HEK293 (cell line): ENCODE data around the gene POT1.

Experiments used
- CTCF ChIA-PET: fragments of 350-600 bp; formaldehyde crosslinking; extraction: SDS; loops from one replicate; lab custom pipeline; 2021; ENCODE audit warnings: antibody characterized with exemption; lab: Yijun Ruan, JAX
- POLR2A ChIA-PET: fragments of 300-600 bp; formaldehyde crosslinking; extraction: SDS; loops from one replicate; lab custom pipeline; 2020; ENCODE audit warnings: antibody characterized with exemption, inconsistent platforms; lab: Yijun Ruan, JAX
- H3K27ac ChIP-seq: fragments of 200-500 bp; sonication (Bioruptor generic); 2 replicates; pipeline ENCODE4 v1.5.1; 2014; ENCODE audit warnings: low read depth, low read length, control low read depth, inconsistent platforms; ENCODE audit errors: extremely low read depth
- H3K36me3 ChIP-seq, 2 experiments: fragments of 200-500 bp in 1 of 2; sonication (Bioruptor generic) in 1 of 2; 1 replicate in 1 of 2; 2 replicates in 1 of 2; pipeline ENCODE4 v1.5.1; 2014 to 2017; ENCODE audit warnings: inconsistent platforms in 2 of 2, low read length in 2 of 2; ENCODE audit not compliant: control insufficient read depth in 2 of 2, insufficient read depth in 1 of 2
- H3K4me1 ChIP-seq: fragments of 200-500 bp; sonication (Bioruptor generic); 2 replicates; pipeline ENCODE4 v1.5.1; 2014; ENCODE audit warnings: mild to moderate bottlenecking, low read length, inconsistent platforms; ENCODE audit not compliant: control insufficient read depth, insufficient read depth
- H3K4me3 ChIP-seq: 2 replicates; pipeline ENCODE4 v1.5.1; 2011; ENCODE audit warnings: low read depth, mild to moderate bottlenecking, control low read depth, low read length, moderate library complexity
- H3K9me3 ChIP-seq: fragments of 200-500 bp; sonication (Bioruptor generic); 2 replicates; pipeline ENCODE4 v1.5.1; 2014; ENCODE audit warnings: low read depth, low read length, inconsistent platforms; ENCODE audit not compliant: control insufficient read depth, insufficient read depth
- BCL11B ChIP-seq: fragments of 450-650 bp; formaldehyde crosslinking; IDR thresholded peaks from 2 replicates; pipeline ENCODE4 v1.5.1; 2016; ENCODE audit warnings: low read depth, missing biosample characterization, missing genetic modification characterization
- FEZF1 ChIP-seq: fragments of 450-650 bp; formaldehyde crosslinking; IDR thresholded peaks from 2 replicates; pipeline ENCODE4 v1.5.1; 2016; ENCODE audit warnings: missing biosample characterization, missing genetic modification characterization
- KLF16 ChIP-seq: fragments of 450-650 bp; formaldehyde crosslinking; IDR thresholded peaks from 2 replicates; pipeline ENCODE4 v1.5.1; 2017; ENCODE audit warnings: missing biosample characterization, missing genetic modification characterization
- PRDM1 ChIP-seq: fragments of 450-650 bp; formaldehyde crosslinking; IDR thresholded peaks from 2 replicates; pipeline ENCODE4; 2016; ENCODE audit warnings: missing biosample characterization, missing genetic modification characterization
- SALL2 ChIP-seq: fragments of 450-650 bp; formaldehyde crosslinking; IDR thresholded peaks from 2 replicates; pipeline ENCODE4 v1.5.0; 2017; ENCODE audit warnings: missing biosample characterization, mild to moderate bottlenecking, missing genetic modification characterization, borderline replicate concordance
- SCRT1 ChIP-seq: fragments of 450-650 bp; formaldehyde crosslinking; IDR thresholded peaks from 2 replicates; pipeline ENCODE4 v1.5.1; 2016; ENCODE audit warnings: missing biosample characterization, missing genetic modification characterization, borderline replicate concordance
- SP3 ChIP-seq: fragments of 450-650 bp; formaldehyde crosslinking; IDR thresholded peaks from 2 replicates; pipeline ENCODE4 v1.5.1; 2016; ENCODE audit warnings: missing biosample characterization, missing genetic modification characterization
- ZBTB1 ChIP-seq: fragments of 450-650 bp; formaldehyde crosslinking; IDR thresholded peaks from 2 replicates; pipeline ENCODE4 v1.5.1; 2016; ENCODE audit warnings: missing biosample characterization, missing genetic modification characterization
- ZNF138 ChIP-seq: fragments of 450-650 bp; formaldehyde crosslinking; IDR thresholded peaks from 2 replicates; pipeline ENCODE4 v1.5.1; 2016; ENCODE audit warnings: missing biosample characterization, missing genetic modification characterization, borderline replicate concordance
- ZNF19 ChIP-seq: fragments of 450-650 bp; formaldehyde crosslinking; IDR thresholded peaks from 2 replicates; pipeline ENCODE4; 2016; ENCODE audit warnings: missing biosample characterization, missing genetic modification characterization, low read depth
- ZNF433 ChIP-seq: fragments of 450-650 bp; formaldehyde crosslinking; IDR thresholded peaks from 2 replicates; pipeline ENCODE4 v1.5.1; 2016; ENCODE audit warnings: missing biosample characterization, missing genetic modification characterization, low read depth
- ZNF48 ChIP-seq: fragments of 450-650 bp; formaldehyde crosslinking; IDR thresholded peaks from 2 replicates; pipeline ENCODE4 v1.5.1; 2016; ENCODE audit warnings: missing biosample characterization, missing genetic modification characterization
- ZNF692 ChIP-seq: fragments of 450-650 bp; formaldehyde crosslinking; IDR thresholded peaks from 2 replicates; pipeline ENCODE4 v1.5.1; 2016; ENCODE audit warnings: missing biosample characterization, missing genetic modification characterization
- ZNF792 ChIP-seq: fragments of 450-650 bp; formaldehyde crosslinking; IDR thresholded peaks from 2 replicates; pipeline ENCODE4 v1.5.1; 2016; ENCODE audit warnings: missing biosample characterization, missing genetic modification characterization
- TF ChIP-seq, protein P1 (sequence below): fragments of 450-650 bp; formaldehyde crosslinking; IDR thresholded peaks from 2 replicates; pipeline ENCODE4 v1.5.1; 2016; ENCODE audit warnings: missing biosample characterization, missing genetic modification characterization
- TF ChIP-seq, protein P2 (sequence below): fragments of 450-650 bp; formaldehyde crosslinking; IDR thresholded peaks from 2 replicates; pipeline ENCODE4 v1.5.1; 2016; ENCODE audit warnings: missing biosample characterization, missing genetic modification characterization

The POT1 gene

DNA sequence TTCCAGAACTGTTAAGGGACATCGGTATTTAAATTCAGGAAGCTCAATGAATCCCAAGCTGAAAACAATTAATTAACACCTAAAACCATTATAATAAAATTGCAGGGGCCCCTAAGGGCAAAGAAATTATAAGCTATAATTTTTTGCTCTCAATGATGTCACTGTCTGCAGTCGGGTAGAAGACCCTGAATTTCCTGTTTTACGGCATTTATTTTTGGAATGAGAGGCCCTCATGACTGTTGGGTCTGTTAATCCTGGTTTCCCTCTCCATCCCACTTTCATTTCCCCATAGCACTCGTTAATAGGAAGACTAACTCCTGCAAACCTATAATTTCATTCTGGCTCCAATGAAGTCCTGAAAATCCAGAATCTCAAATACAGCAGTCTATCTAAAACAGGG is 138.2 kb downstream of the POT1 start:
- POLR2A ChIA-PET = no interaction called here
- no peak overlapping the region for H3K27ac ChIP-seq

GRCh38 chr7:124790645-124791044 is 139.0 kb downstream of the POT1 start:
- Histone ChIP-seq H3K4me1 (no peaks in the 10 kb centered on the region), H3K36me3 (no peaks in the 10 kb centered on the region), H3K4me3 (no peak overlapping the region)
- CTCF ChIA-PET = interaction anchor here (1.2 kb wide), 1 partner anchor 632 kb away, joined by 3 read pairs; no protein-coding TSS in a partner anchor
- TF ChIP-seq ZNF792 (tag by site-specific recombination) (no peak), ZBTB1 (tag by site-specific recombination) (no peak), BCL11B (tag by site-specific recombination) (no peak), KLF16 (tag by site-specific recombination) (no peak), ZNF433 (tag by site-specific recombination) (no peak), SCRT1 (tag by site-specific recombination) (no peak), ZNF138 (no peak), PRDM1 (tag by site-specific recombination) (no peak)
- TF ChIP-seq, protein P1, sequence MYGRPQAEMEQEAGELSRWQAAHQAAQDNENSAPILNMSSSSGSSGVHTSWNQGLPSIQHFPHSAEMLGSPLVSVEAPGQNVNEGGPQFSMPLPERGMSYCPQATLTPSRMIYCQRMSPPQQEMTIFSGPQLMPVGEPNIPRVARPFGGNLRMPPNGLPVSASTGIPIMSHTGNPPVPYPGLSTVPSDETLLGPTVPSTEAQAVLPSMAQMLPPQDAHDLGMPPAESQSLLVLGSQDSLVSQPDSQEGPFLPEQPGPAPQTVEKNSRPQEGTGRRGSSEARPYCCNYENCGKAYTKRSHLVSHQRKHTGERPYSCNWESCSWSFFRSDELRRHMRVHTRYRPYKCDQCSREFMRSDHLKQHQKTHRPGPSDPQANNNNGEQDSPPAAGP = no peak
- TF ChIP-seq, protein P2, sequence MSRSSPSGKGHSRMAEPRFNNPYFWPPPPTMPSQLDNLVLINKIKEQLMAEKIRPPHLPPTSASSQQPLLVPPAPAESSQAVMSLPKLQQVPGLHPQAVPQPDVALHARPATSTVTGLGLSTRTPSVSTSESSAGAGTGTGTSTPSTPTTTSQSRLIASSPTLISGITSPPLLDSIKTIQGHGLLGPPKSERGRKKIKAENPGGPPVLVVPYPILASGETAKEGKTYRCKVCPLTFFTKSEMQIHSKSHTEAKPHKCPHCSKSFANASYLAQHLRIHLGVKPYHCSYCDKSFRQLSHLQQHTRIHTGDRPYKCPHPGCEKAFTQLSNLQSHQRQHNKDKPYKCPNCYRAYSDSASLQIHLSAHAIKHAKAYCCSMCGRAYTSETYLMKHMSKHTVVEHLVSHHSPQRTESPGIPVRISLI = no peak
- TF ChIP-seq, all 188 proteins: peak for 0
- POLR2A ChIA-PET = no interaction called here
- H3K9me3 ChIP-seq = no peaks in the 10 kb centered on the region
- no peak overlapping the region for H3K27ac ChIP-seq

More for the DNA sequence above, 138.2 kb downstream of the POT1 start:
- no peaks in the 10 kb centered on the region for H3K36me3 ChIP-seq
- no peaks in the 10 kb centered on the region for H3K4me1 ChIP-seq
- CTCF ChIA-PET = interaction anchor here (0.5 to 1.2 kb wide), 3 partner anchors 26 to 633 kb away, joined by 3 to 4 read pairs (median 3); partner anchors contain the start of gene GPR37
- no peak overlapping the region for H3K4me3 ChIP-seq
- TF ChIP-seq FEZF1 (no peak), ZNF48 (tag by site-specific recombination) (no peak)
- no peaks in the 10 kb centered on the region for H3K9me3 ChIP-seq

DNA sequence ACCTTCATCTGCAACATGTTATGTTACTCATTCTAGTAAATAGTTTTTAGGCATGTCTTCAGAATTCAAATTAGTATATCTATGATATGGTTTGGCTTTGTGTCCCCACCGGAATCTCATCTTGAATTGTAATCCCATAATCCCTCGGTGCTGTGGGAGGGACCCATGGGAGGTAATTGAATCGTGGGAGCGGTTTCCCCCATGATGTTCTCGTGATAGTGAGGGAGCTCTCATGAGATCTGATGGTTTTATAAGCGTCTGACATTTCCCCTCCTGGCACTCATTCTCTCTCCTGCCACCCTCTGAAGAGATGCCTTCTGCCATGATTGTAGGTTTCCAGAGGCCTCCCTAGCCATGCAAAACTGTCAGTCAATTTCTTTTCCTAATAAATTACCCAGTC is 143.6 kb downstream of the POT1 start:
- Histone ChIP-seq H3K9me3 (no peaks in the 10 kb centered on the region), H3K36me3 (no peaks in the 10 kb centered on the region), H3K4me1 (no peaks in the 10 kb centered on the region), H3K4me3 (no peak overlapping the region), H3K27ac (no peak overlapping the region)
- POLR2A ChIA-PET = no interaction called here
- CTCF ChIA-PET = interaction anchor here (1.4 to 3.2 kb wide), 5 partner anchors 11 to 631 kb away, joined by 3 to 30 read pairs (median 6); no protein-coding TSS in a partner anchor
- TF ChIP-seq SP3 (tag by site-specific recombination) = no peak
- TF ChIP-seq SALL2 (tag by site-specific recombination) = no peak
- no peak for TF ChIP-seq ZNF19 (tag by site-specific recombination)
- no peak for TF ChIP-seq ZNF692 (tag by site-specific recombination)
